NB4 (cell line): ENCODE data around the gene PTPRG.

Source experiments
- CTCF ChIP-seq: IDR thresholded peaks from one replicate; pipeline ENCODE4 v1.5.1; 2012; ENCODE audit warnings: low read depth, low read length
- MAX ChIP-seq: IDR thresholded peaks from 2 replicates; pipeline ENCODE4 v1.6.1; 2011; ENCODE audit warnings: low read depth, low read length
- POLR2A ChIP-seq: IDR thresholded peaks from 2 replicates; pipeline ENCODE4 v1.6.1; 2011; ENCODE audit warnings: mild to moderate bottlenecking; ENCODE audit not compliant: insufficient read length; ENCODE audit errors: extremely low read depth

GRCh38 chr3:62135741-62136140, 574.4 kb downstream of the PTPRG start:
- TF ChIP-seq CTCF (no peak), POLR2A (no peak), MAX (no peak)
